ENCODE results near the gene SKIC2.
"Not testable (repeated sequence)": the region's sequence is repeated elsewhere in the genome, so short reads cannot be mapped to it uniquely, and the experiment has no call there.

Gene SKIC2

DNA sequence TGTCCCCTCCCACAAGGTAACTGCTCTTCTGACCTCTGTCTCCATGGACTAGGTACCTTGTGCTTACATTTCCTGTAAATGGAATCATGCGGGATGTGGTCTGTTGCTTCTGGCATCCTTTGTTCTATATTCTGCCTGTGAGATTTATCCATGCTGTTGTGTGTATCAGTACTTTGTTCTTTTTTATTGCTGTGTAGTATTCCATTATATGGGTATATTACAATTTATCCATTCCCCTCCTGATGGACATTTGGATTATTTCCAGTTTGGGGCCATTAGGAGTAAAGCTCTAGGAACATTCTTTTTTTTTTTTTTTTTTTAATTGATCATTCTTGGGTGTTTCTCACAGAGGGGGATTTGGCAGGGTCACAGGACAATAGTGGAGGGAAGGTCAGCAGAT, 28.0 kb upstream of the SKIC2 start:
- no peak overlapping the region for H3K4me3 ChIP-seq (ENCODE audit: control insufficient read depth, low read depth, low read length)
- TF ChIP-seq, protein P1, sequence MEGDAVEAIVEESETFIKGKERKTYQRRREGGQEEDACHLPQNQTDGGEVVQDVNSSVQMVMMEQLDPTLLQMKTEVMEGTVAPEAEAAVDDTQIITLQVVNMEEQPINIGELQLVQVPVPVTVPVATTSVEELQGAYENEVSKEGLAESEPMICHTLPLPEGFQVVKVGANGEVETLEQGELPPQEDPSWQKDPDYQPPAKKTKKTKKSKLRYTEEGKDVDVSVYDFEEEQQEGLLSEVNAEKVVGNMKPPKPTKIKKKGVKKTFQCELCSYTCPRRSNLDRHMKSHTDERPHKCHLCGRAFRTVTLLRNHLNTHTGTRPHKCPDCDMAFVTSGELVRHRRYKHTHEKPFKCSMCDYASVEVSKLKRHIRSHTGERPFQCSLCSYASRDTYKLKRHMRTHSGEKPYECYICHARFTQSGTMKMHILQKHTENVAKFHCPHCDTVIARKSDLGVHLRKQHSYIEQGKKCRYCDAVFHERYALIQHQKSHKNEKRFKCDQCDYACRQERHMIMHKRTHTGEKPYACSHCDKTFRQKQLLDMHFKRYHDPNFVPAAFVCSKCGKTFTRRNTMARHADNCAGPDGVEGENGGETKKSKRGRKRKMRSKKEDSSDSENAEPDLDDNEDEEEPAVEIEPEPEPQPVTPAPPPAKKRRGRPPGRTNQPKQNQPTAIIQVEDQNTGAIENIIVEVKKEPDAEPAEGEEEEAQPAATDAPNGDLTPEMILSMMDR (IDR thresholded peaks at IDR 0.05; ENCODE audit: control insufficient read depth, insufficient read depth, low read depth, low read length, missing control alignments) = no peak
- no peak for DNase-seq (ENCODE audit: low read depth)

DNA sequence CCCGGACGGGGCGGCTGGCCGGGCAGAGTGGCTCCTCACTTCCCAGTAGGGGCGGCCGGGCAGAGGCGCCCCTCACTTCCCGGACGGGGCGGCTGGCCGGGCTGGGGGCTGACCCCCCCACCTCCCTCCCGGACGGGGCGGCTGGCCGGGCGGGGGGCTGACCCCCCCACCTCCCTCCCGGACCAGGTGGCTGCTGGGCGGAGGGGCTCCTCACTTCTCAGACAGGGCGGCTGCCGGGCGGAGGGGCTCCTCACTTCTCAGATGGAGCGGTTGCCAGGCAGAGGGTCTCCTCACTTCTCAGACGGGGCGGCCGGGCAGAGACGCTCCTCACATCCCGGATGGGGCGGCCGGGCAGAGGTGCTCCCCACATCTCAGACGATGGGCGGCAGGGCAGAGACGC, 26.8 kb upstream of the SKIC2 start:
- not testable (repeated sequence) for DNase-seq (ENCODE audit: low read depth); H3K4me3 ChIP-seq (ENCODE audit: control insufficient read depth, low read depth, low read length)

DNA sequence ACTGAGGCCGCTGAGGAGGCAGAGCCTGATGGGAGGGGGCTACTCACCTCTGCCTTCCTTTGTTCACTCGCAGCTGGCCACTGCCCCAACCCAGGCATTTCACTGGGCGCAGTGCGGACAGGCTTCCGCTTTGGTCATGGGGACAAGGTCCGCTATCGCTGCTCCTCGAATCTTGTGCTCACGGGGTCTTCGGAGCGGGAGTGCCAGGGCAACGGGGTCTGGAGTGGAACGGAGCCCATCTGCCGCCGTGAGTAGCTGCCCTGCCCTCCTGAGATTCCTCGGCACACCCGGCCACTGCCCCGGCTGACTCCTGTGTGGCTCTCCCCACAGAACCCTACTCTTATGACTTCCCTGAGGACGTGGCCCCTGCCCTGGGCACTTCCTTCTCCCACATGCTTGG, 25.4 kb upstream of the SKIC2 start:
- TF ChIP-seq, protein P1 (IDR thresholded peaks at IDR 0.05; ENCODE audit: control insufficient read depth, insufficient read depth, low read depth, low read length, missing control alignments) = no peak
- DNase-seq (ENCODE audit: low read depth) = no peak
- no peak overlapping the region for H3K4me3 ChIP-seq (ENCODE audit: control insufficient read depth, low read depth, low read length)

DNA sequence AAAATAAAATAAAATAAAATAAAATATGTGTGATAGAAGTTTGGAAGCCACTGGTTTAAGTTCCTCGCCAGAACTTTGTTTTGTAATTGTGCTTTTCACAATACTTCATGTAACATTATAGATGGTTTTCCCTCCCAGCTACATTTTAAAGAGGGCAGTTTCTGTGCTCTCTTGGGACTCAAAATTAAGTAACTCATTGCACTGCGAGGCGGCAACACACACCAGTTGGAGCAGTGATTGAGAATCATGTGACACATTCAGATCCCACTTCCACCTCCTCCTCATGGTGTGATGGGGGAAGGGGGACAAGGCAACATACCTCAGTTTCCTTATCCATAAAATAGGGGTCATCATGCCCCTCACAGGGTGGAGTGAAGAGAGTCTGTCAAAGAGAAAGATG, 24.0 kb upstream of the SKIC2 start:
- TF ChIP-seq, protein P1 (IDR thresholded peaks at IDR 0.05; ENCODE audit: control insufficient read depth, insufficient read depth, low read depth, low read length, missing control alignments) = no peak
- H3K4me3 ChIP-seq (ENCODE audit: control insufficient read depth, low read depth, low read length) = no peak overlapping the region
- DNase-seq (ENCODE audit: low read depth) = no peak

DNA sequence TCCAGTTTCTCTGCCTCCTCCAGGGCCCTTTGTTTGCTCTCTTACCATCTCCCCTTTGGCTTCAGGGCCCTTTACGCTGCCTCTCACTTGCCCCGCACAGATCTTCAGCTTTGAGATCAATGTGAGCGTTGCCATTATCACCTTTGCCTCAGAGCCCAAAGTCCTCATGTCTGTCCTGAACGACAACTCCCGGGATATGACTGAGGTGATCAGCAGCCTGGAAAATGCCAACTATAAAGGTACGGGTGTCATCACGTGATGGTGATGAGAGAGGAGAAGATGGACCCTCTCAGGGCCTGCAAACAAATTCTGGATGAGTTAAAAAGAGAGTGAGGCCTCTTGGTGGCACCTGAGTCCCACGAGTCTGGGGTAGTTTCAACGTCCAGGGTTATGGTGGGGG, 23.2 kb upstream of the SKIC2 start:
- no peak overlapping the region for H3K4me3 ChIP-seq (ENCODE audit: control insufficient read depth, low read depth, low read length)
- TF ChIP-seq, protein P1 (IDR thresholded peaks at IDR 0.05; ENCODE audit: control insufficient read depth, insufficient read depth, low read depth, low read length, missing control alignments) = no peak
- DNase-seq (ENCODE audit: low read depth) = no peak

DNA sequence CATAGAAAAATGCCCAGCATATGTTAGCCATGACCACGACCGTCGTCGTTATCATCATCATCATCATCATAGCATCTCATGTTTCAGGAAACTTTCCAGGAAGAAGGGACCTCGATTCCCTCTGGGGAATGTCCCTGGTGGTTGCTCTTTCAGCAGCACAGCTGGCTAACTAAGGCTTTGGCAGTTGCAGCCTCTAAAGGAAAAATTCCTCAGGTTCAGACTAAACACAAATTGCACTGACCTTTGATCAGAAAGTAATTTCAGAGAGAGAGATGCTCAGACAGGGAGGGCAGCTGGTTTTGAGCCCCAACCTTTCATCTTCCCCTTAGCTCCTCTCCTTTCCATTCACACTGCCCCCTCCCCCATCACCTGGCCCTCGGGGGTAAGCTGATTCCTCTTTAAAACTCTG, 18.7 kb upstream of the SKIC2 start:
- TF ChIP-seq, protein P1 (IDR thresholded peaks at IDR 0.05; ENCODE audit: control insufficient read depth, insufficient read depth, low read depth, low read length, missing control alignments) = no peak
- DNase-seq (ENCODE audit: low read depth) = no peak
- no peak overlapping the region for H3K4me3 ChIP-seq (ENCODE audit: control insufficient read depth, low read depth, low read length)

DNA sequence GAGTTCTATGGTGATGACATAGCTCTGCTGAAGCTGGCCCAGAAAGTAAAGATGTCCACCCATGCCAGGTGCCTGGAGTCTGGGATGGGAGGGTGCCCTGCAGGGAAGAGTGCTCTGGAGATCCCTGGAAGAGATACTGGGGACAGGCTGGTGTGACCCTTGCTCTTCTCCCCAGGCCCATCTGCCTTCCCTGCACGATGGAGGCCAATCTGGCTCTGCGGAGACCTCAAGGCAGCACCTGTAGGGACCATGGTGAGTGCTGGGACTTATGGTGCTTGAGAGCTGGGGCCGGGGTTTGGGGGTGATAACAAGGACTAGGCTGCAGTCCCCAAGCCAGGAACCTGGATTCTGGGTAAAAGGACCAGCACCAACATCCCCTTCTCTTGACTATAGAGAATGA, 15.2 kb upstream of the SKIC2 start:
- H3K4me3 ChIP-seq (ENCODE audit: control insufficient read depth, low read depth, low read length) = no peak overlapping the region
- no peak for DNase-seq (ENCODE audit: low read depth)
- TF ChIP-seq, protein P1 (IDR thresholded peaks at IDR 0.05; ENCODE audit: control insufficient read depth, insufficient read depth, low read depth, low read length, missing control alignments) = no peak

Data from AG09309 (cell line).